Activated CD4-positive, alpha-beta T cell treated with anti-CD3 and anti-CD28 coated beads, Interleukin-2, amount 50 U/mL, for 1 hour (primary cell): ENCODE data around the gene FAH.

Experiments used
- DNase-seq: peaks from one replicate; pipeline ENCODE4 v3.0.0-alpha.2; 2020

FAH gene

DNA sequence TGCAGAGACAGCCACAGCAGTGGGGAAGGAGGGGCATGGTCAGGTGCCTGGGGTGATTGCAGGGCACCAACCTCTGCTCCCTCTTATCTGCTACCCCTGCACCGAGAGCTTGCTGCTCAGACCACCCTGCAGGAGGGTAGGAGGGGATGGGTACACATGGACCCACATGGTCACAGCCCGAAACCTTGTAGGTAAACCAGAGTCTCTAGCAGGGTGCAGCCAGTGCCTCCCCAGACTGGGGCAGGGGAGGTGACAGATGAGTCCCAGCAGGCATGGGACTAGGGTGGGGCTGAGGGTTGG is 49.2 kb downstream of the FAH start:
- DNase-seq = no peak

DNA sequence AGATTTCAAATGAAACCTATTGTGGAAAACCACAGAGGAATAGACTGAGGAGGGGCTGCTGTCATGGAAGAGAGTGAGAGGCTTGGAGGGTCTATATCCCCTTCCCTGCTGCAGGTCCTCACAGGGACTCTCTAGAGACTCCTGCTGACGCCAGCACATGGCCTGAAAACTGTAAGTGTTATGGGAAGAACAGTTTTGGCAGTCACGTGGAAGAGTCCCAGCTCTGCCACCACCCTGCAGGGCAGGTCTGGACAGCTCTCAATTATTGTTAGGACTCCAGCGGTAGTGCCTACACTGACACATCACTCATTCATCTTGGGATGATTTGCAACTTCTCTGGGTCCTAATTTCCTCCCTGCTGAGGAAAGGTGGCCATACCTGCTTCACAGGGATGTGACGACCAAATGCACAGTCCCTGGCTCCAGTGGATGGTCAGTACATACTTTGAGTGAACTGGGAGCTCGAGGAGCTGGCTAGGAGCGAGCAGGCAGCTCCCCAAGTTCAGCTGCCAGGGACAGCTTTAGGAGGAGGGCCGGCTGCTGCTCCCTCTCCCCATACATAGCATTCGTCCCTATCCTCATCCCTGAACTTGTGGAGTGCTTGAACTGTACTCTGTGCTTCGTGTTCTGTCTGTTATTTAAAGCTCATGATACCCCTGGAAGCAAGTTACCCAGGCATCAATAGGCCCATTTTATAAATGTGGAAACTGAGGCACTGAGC is 50.0 kb downstream of the FAH start:
- no peak for DNase-seq

DNA sequence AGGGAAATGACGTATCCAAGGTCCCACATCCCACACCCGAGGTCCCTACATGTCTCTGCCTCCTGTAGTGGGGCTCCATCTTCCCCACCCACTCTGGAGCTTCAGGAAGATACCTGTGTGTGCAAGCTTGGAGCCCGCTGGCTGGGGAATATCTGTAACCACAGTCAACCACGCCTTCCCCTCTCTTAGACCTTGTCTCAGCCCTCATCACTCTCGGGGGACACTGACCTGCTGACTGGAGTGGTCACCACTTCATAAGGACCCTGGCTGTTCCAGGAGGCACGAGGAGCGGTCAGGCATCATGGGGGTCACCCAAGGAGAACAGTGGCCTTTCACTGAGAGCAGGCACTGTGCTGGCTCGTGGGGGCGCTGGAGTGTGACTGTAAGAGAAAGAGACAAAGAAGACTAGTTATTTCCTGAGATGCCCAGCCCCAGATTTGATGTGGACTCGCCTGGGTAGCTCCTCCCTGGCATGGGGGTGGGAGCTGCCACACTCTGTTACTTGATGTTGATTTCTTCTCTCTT is 50.6 kb downstream of the FAH start:
- no peak for DNase-seq

DNA sequence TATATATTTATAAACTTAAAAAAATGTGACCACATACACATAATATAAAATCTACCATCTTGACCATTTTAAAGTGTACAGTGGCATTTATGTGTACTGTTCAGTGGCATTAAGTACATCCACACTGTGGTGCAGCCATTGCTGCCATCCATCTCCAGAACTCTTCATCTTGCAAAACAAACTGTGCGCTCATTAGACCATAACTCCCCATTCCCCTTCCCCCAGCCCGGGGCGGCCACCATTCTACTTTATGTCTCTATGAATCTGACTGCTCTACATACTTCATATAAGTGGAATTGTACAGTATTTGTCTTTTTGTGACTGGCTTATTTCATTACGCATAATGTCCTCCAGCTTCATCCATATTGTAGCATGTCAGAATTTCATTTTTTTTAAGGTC is 51.4 kb downstream of the FAH start:
- DNase-seq = no peak

DNA sequence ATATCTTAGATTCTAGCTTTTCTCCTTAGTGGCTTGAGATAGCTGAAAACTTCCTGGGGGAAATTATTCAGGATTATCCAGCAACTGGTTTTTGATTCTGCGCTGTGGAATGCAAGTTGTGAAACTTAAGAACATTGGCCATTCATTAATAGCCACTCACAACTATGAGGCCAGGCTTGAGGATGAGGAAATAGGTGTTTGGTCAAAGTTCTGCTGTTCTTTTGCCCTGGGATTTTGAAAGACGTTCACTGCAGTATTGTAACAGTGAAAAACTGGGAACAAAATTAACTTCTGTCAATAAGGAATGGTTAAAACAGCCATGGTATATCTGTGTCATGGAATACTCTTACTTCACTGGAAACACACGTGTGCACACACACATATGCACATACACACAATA is 55.1 kb downstream of the FAH start:
- DNase-seq = no peak

DNA sequence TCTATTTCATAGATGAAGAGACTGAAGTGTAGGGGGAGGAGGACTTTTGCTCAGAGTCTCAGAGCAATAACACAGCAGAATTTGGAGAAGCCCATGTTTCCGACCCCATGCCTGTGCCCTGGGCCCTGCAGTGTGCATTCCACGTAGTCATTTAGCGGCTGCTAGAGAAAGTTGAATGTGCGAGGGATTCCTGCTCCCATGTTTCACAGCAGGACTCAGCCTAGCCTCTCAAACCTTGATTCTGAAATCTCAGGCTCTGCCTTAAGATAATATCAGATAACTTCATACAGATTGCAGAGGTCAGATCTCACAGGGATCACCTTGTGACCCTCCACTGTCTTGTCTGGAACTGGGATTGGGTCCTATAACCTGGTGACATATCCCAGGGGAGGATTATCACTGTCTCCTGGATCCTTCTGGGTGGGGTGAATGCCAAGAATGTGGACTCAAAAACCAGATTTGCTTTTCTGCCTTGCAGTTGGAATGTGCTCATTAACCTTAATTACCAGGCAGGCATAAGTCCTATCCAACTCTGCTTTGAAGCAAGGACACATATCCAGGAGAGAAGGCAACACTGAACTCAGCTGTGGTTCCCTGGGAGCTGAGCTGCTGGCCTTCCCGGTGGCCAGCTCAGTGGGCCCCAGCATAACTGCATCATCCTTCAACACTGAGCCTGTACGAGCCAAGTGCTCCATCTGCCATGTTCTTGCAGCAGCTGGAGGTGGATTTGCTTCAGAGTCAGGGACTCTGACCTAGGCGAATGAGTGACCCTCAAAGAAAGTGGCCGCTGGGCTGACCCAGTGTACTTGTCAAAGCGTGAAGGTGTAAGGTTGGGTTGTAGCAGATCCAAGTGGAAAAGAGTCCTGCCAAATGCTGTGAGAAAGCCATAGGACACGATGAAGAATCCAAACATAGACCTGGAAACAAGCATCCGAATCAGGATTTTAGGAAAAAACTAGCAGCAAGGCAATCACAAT is 56.2 kb downstream of the FAH start:
- DNase-seq = no peak

DNA sequence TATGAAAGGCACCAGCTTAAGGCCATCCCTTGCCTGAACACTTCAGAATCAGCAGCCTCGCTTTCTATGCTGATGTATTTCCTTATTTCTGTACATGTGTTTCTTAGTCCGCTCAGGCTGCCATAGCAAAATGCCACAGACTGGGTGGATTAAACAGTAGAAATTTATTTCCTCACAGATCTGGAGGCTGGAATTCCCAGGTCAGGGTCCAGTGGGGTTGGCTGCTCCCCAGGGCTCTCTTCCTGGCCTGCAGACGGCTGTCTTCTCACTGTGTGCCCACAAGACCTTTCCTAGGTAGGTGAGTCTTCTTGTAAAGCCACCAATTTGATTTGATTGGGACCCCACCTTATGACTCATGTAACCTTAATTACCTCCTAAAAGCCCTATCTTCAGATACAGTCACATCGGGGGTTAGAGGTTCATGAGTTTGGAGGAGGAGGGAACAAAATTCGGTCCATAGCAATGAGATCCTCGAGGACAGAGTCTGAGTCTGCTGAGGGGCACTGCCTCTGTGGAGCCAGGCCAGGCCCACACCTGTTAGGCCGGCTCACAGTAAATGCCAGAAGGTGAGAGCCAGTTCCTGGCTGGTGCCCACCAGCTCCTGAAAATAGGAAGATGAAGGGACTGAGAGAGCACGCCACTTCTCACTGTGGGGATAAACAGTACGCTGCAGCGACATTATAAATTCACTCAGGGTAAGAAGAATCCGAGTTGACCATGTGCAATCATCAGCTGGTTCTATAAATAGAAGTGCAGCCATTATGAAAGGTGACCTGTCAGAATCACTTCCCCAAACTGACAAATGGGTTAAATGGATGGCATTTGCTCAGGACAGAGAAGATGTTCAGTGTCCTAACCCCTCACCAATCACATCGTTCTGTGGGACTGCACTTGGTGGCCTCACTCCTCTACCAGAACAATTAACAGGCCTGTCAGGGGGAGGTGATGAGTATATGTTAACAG is 58.1 kb downstream of the FAH start:
- no peak for DNase-seq

DNA sequence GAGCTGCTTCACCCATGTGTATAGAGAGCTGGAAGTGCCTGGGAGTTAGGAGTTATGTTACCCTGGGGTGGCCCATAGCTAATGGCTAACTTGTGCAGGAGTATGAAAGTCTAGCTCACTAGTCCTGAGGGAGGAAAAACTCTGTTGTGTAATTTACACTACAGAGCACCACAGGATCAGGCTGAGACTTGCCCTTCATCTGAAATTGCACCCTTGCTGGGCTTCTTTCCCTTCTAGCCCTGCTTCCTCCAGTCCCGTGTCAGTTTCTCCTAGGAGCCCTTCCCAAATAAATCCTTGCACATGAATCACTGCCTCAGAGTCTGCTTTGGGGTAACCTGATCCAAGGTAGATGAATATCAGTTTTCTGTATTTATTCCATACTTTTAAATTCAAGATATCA is 59.2 kb downstream of the FAH start:
- DNase-seq = no peak

DNA sequence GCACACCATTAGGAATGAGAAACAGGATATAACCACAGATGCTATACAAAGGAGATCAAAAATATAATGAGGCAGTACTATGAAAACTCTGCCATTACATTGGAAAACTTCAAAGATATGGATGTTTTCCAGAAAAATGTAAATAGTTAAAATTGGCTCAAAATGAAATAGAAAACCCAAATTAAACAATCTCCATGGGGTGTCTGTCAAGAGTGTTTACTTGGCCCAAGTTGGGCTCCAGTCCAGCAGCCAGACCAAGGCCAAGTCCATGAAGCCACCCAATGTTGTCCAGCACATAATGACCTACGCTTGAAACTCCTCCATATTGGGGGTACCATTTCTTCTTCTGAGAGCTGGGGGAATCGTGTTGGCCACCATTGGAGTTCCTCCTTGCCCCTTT is 62.1 kb downstream of the FAH start:
- no peak for DNase-seq

DNA sequence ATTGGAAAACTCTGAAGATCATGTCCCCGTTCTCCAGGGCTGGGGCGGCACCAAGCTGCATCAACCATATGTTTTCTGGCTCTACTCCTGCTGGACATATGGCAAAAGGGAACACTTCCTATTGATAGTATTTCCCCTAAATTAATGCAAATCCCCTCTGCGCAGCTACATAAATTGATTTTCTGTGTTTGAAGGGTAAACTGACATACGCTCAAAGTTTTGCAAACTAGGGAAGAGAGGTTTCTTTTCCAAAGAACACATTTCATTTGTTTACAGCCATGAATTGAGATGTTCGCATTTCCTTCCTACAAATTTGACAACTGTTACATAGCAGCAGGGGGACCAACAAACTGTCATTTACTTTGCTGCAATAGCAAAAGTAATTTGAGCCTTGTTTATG is 63.3 kb downstream of the FAH start:
- no peak for DNase-seq

DNA sequence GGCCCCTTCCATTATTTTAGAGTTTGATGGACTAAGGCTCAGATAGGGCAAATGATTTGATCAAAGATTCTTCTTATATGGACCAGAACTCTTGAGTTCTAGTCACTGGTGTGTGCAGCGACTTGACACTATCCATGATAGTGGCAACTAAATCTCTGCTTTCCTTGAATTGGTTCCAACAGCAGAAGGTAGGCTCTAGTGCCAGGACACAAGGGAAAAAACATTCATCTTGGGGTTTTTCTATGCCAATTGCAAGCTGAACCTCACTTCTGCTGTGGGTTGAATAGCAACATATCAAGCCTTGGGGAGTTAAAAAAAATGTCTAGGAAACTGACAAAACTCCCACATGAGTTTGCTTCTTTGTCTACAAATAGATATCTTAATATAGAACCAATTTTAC is 64.1 kb downstream of the FAH start:
- DNase-seq = no peak

DNA sequence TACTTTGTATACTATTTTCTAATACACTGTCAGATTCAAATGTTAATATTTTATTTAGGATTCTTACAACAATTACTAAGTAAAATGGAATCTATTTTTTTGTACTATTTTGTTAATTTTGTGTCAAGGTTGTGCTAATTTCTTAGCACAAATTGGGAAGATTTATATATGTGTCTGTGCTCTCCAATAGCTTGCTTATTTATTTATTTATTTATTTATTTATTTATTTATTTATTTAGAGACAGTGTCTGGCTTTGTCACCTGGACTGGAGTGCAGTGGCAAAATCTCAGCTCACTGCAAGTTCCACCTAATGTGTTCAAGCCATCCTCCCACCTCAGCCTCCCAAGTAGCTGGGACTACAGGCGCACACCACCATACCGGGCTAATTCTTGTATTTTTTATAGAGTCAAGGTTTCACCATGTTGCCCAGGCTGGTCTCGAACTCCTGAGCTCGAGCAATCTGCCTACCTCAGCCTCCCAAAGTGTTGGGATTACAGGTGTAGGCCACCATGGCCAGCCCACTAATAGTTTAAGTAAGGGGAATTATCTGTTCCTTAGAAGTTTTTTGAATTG is 64.6 kb downstream of the FAH start:
- no peak for DNase-seq

DNA sequence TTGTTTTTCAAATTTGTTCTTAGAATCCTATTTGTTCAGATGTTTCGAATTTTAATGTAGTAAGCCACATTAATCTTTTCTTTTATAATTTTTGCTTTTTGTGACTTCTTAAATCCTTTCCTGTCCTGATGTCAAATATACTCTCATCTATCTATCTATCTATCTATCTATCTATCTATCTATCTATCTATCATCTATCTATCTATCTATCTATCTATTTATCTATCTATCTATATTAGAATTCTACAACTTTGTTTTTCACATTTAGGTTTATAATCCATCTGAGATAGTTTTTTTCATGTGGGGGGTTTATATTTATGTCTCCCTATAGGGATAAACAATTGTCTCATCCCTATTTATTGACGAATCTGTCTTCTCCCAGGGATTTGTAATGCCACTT is 67.2 kb downstream of the FAH start:
- no peak for DNase-seq

DNA sequence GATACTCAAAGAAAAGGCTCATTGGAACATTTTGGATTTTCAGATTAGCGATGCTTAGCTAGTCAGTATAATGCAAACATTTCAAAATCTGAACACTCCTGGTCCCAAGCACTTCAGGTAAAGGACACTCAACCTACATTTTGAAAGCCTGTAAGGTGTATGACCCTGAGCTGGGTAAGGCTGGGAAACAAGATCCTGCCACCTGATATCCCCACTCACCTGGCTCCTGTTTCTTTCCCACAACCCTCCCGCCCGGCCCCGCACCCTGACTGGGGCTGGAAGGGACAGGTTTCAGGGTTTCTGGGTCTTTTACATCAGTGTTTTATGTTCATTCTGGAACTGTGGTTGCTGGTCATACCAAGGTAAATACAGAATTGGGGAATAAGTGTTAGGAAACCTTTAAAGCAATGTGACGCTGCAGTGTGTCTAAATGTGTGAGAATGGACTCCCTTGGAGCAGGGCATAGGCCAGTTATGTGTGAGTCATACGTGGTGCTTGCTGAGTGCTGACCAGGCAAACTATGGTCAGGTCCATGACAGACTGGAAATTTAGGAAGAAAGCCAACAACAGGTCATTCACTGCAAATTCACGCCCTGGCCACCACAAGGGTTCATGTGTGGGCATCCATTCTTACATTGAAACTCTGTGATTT is 76.3 kb downstream of the FAH start:
- DNase-seq = no peak

DNA sequence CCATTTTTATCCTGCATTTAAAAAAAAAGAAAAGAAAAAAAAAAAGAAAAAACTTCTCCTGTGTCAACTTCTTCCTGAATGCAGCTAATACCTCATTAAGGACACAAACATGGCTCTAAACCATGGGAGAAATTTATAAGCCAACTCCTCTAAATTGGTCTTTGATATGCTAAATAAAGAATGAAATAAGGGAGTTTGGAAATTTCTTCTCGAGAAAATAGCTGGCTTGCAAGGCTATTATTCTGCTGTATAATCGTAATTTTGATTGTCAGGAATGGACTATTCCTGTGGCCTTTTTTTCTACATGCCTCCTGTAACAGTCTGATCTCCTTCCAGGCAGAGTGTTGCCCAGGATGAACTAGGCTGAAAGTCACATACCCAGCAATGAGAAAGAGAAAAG is 78.6 kb downstream of the FAH start:
- DNase-seq = no peak

DNA sequence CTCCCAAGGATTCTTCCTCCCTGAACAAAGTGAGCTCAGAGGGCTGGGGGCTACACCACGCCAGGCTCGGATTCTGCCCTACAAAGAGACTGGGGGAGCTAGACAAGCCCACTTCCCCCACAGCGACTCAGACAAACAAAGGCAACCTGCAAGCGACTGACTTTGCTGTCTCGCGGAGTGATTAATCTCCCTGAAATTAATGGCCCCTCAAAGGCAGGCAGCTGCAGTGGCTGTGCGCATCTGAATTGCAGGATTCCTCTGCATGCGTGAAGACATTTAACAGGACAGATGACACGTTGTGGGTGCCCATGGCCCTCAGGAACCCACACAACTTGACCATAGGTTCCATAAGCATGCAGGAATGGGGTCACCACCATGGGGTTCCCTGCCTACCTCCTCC is 80.8 kb downstream of the FAH start:
- DNase-seq = no peak

DNA sequence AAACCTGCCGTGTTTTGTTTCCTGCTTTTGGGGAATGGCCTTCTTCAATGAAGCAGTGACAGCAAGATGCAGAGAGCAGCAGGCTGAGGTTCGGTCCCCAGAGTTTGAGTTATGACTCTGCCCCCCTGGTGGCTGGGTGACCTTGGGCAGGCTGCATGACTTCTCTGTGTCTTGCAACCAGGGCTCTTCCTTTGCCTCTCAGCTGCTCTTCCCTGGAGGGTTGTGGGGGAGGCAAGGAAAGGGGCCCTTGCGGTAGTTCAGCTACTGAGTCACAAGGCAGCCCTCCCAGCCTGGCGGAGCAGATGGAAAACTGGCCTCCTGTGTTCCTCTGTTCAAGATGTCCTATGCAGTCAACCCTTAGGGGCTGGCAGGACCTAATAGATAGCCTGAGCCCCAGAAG is 82.1 kb downstream of the FAH start:
- DNase-seq = peak; percentile 30
